Measurements from ENCODE around the gene RPL6.

DNA sequence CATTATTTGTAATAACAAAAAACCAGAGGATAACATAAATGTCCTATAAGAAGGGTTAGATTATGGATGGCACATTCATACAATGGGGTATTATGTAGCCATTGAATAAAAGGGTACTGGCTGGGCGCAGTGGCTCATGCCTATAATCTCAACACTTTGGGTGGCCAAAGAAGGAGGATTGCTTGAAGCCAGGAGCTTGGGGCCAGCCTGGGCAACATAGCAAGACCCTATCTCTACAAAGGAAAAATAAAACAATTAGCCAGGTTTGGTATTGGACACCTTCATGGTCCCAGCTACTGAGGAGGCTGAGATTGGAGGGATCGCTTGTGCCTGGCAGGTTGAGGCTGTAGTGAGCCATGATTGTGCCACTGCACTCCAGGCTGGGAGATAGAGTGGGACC, 24.1 kb upstream of the RPL6 start:
- TF ChIP-seq, protein P1, sequence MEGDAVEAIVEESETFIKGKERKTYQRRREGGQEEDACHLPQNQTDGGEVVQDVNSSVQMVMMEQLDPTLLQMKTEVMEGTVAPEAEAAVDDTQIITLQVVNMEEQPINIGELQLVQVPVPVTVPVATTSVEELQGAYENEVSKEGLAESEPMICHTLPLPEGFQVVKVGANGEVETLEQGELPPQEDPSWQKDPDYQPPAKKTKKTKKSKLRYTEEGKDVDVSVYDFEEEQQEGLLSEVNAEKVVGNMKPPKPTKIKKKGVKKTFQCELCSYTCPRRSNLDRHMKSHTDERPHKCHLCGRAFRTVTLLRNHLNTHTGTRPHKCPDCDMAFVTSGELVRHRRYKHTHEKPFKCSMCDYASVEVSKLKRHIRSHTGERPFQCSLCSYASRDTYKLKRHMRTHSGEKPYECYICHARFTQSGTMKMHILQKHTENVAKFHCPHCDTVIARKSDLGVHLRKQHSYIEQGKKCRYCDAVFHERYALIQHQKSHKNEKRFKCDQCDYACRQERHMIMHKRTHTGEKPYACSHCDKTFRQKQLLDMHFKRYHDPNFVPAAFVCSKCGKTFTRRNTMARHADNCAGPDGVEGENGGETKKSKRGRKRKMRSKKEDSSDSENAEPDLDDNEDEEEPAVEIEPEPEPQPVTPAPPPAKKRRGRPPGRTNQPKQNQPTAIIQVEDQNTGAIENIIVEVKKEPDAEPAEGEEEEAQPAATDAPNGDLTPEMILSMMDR (IDR thresholded peaks at IDR 0.05) = no peak
- no peak for TF ChIP-seq POLR2A (IDR thresholded peaks at IDR 0.05)
